NCI-H1694 (cell line): Measurements from ENCODE around the gene OR52B2.
"Not testable (repeated sequence)": the region's sequence is repeated elsewhere in the genome, so short reads cannot be mapped to it uniquely, and the experiment has no call there.

Experiments used
- DNase-seq: peaks from one replicate; lab custom pipeline; 2025; lab: John Stamatoyannopoulos, UW

The OR52B2 gene

DNA sequence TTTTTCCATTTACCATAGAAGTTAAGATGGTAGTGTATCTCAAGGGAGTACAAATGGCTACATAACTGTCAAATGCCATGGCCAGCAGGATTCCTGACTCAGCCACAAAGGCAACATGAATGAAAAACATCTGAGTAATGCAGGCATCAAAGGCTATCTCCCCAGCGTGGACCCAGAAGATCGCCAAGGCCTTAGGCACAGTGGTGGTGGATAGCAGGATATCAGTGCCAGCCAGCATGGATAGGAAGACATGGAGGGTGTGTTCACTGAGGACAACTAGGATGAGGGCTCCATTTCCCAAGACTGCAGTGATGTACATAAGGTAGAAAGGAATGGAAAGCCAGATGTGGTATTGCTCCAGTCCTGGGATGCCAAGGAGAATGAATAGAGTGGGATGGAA lies 18.0 kb downstream of the OR52B2 start:
- DNase-seq, result no peak

DNA sequence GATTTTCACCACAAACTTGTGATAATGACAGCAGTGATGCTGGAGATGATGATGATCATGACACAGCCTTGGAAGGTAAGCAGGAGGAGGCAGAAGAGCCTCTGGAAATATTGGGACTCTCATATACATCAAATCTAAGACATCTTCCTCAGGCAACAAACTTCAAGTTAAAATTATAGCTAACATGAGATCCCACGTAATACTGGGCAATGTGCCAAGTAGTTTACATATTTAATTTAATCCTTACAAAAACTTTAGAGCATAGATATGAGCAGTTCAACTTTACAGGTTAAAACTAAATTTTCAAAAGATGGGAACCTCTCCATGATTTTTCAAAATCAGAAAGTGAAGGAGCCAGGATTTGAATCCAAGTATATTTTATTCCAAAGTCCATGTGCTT lies 19.0 kb downstream of the OR52B2 start:
- no peak for DNase-seq

DNA sequence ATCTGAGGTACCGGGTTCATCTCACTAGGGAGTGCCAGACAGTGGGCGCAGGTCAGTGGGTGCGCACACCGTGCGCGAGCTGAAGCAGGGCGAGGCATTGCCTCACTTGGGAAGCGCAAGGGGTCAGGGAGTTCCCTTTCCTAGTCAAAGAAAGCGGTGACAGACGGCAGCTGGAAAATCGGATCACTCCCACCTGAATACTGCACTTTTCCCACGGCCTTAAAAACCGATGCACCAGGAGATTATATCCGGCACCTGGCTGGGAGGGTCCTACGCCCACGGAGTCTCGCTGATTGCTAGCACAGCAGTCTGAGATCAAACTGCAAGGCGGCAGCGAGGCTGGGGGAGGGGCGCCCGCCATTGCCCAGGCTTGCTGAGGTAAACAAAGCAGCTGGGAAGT lies 26.4 kb downstream of the OR52B2 start:
- not testable (repeated sequence) for DNase-seq

DNA sequence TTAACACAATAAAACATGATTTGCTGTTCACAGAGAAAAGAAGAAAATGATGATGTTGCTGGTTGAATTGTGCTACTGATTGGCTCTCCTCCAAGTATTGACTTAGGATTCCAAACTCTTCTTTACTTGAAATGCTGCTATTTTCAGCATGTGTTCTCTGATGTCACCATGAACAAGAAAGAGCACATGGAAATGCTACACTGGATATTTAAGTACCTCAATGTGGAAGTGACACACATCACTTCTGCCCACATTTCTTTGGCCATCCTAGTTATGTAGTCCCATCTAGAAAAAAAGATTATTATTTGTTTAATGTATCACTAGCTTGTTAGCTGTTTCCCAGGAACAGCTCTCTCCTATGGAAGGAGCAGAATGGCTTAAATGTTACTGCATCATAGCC lies 27.2 kb downstream of the OR52B2 start:
- no peak for DNase-seq

DNA sequence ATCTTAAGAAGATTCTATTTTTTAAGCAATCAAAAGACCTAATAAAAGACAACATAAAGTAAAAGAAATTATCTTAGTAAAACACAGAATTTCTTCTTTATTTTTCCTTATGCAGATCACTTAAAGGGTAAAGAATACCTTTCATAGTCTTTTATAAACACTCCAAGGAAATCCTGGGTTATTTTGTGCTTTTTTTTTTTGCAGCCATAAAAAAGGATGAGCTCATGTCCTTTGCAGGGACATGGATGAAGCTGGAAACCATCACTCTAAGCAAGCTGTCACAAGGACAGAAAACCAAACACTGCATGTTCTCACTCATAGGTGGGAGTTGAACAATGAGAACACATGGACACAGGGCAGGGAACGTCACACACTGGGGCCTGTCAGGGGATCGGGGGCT lies 34.2 kb downstream of the OR52B2 start:
- not testable (repeated sequence) for DNase-seq

DNA sequence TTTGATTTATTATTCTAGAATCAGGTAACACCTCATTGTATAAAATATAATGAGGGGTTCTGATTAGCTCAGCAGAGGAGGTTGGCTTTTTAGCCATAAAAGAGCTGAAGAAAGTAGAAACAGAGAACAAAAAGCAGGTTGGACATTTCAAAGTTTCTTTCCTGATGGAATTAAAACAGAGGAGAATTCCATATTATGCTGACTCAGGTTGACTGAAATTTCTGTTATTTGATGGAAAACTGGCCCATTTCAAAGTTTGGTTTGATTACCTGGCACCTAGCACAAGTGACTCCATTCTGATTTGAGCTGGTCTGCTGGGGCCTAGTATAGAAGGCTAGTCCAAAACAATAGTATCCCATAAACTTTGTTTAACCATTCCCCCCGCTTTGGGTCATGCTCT lies 37.7 kb downstream of the OR52B2 start:
- no peak for DNase-seq

DNA sequence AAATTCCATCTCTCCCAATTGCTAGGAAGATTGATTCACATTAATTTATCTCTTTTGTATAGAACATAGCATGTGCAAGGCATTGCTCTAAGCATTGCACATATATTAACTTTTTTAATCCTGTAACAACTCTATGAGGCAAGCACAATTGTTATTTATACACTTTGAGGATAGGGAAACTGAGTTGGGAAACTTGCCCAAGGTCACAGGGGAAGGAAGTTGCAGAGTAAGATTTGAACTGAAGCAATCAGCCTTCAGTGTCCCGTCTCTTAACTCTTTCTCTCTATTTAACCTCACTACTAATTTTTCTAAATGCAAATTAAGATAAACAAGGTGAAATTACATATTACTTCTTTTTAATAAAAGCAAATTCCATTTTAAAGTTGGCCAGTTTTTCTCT lies 40.5 kb downstream of the OR52B2 start:
- DNase-seq, result no peak

DNA sequence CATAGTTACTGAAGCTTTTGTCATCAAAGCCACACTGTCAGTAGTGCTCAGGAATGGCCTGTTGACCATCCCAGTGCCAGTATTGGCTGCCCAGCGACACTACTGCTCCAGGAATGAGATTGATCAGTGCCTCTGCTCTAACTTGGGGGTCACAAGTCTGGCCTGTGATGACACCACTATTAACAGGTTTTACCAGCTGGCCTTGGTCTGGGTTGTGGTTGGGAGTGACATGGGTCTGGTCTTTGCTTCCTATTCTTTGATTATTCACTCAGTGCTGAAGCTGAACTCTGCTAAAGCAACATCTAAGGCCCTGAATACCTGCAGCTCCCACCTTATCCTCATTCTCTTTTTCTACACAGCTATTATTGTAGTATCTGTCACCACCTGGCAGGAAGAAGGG lies 41.1 kb downstream of the OR52B2 start:
- no peak for DNase-seq

DNA sequence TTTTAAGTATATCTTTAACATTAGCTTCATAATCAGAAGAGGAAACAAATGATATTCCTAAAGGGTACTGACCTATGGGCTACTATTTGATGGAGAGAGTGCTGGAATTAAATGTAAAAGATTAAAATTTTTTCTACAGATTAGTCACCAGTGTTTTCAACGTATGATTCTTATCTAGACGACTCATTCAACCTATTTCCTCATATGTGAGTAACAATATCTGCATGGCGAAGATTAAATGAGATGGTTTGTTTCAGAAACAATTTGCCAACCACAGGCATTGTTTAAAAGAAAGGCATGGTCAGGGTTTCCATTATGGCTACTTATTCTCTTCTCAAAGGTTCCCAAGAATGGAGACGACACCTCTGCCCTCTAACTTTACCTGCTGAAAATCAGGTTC lies 42.2 kb downstream of the OR52B2 start:
- no peak for DNase-seq

DNA sequence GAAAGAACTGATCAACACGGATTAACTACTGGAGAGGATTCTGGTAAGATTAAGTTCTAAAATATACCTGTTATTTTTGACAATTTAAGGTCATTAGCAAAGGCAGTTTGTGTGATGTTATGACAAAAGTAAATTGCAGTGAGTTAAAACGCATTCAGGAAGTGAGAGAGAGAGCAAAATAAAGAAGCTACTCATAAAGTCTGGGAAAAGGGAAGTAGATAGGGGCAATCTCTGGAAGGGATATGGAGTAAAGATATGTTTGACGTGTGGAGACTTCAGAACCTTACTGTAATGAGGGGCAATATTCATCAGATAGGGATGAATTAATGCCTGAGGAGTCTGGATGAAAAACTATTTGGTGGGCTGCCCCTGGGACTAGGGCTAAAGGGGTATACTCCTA lies 45.9 kb downstream of the OR52B2 start:
- DNase-seq, result no peak
